H1 (cell line): Measurements from ENCODE around the gene ITGB2. TPM values are rescaled to one million over a fixed set of nuclear protein-coding genes. Genes with fewer than 3 reads are reported as not detected.

Experiments
- BACH1 ChIP-seq: IDR thresholded peaks from 2 replicates; pipeline ENCODE4 v1.6.1; 2012; ENCODE audit warnings: low read length, improper control_type of control experiment
- GTF2F1 ChIP-seq: IDR thresholded peaks from 2 replicates; pipeline ENCODE4 v1.6.1; 2012; ENCODE audit warnings: low read depth, low read length, improper control_type of control experiment, borderline replicate concordance
- POU5F1 ChIP-seq: IDR thresholded peaks from 2 replicates; pipeline ENCODE4 v1.6.1; 2011; ENCODE audit warnings: low read depth, mild to moderate bottlenecking, low read length, moderate library complexity
- TEAD4 ChIP-seq: IDR thresholded peaks from 2 replicates; pipeline ENCODE4 v1.6.1; 2012; ENCODE audit warnings: low read depth, low read length, inconsistent platforms, mixed read lengths
- polyA plus RNA-seq, 7 experiments: library from polyadenylated mRNA; depleted of rRNA in 3 of 7; stranded (reverse) in 5 of 7; unstranded in 2 of 7; fragments of >200 nt in 5 of 7; fragments of 200-250 nt in 2 of 7; gene quantifications; 1 replicate in 5 of 7; 2 replicates in 1 of 7; 4 replicates in 1 of 7; pipeline versions ENCODE4 v1.2.1 to v1.2.3, GENCODE V29; 2011 to 2013; ENCODE audit warnings: missing spikeins in 2 of 7, mixed read lengths in 2 of 7
- total RNA-seq: library from RNA; stranded (reverse); fragmentation: NEBNext Ultra II Directional; extraction: Animal tissue kit (Norgen Biotek cat#: 25700); gene quantifications from 2 replicates; pipeline ENCODE4 v1.2.1, GENCODE V29; 2021

The ITGB2 gene
- total and polyA plus RNA-seq, 2 of the 8 experiments (the other 6 are each of a cell fraction or from before 2014, with no cell fraction given), result 0.24 to 0.63 TPM

GRCh38 chr21:44867464-44867863 is 53.2 kb downstream of the ITGB2 start (continued):
- TF ChIP-seq BACH1 (no peak), POU5F1 (no peak), TEAD4 (no peak), GTF2F1 (no peak)
